Tongue (tissue), 2 donors: ENCODE results near the gene BSND. TPM values are rescaled to one million over a fixed set of nuclear protein-coding genes. Genes with fewer than 3 reads are reported as not detected.
A peak's percentile ranks its signal among the peaks of the same experiment; 100 is the strongest.

Experiments used
- DNase-seq: peaks from one replicate; pipeline ENCODE4 v3.0.0-alpha.2; 2015
- total RNA-seq: library from RNA; depleted of rRNA; stranded (reverse); fragments of >200 nt; gene quantifications from one replicate; pipeline ENCODE4 v1.2.3, GENCODE V29; 2014

BSND gene
- total RNA-seq, 1 donor from 2014 or later = not detected

DNA sequence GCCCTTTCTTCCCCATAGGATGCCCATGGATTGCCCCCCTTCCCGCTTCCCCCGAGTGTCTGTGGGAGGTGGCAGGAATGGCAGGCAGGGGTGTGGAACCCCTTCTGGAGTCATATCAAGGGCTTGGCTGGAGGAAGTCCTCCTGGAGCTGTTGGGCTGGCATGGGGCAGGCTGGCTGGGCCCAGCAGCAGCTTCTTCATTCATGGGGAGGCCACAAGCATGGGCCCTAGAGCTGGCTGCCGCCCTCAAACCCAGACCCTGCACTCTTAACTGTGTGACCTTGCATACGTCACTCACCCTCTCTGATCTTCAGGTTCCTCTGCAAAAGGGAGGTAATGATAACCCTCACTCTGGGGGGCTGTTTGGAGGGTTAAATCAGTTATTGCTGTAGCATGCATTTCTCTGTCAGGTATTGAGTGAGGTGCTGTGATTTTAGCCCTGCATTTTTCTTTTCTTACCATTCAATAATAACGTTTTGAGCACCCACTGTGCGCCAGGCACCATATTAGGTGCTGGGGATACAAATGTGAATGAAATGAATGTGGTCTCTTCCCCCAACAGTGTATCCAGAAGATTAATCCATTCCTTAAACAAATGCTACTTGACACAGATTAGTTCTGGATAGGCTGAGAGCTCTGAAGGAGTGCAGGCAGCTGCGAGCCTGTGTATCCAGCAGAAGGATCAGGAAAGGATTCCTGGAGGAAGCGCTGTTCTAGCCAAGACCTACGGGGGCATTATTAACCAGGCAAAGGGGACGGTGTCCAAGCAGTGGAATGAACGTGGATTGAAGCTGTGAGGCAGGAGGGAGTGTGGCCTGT, 49.9 kb downstream of the BSND start:
- peak; percentile 70 for DNase-seq

DNA sequence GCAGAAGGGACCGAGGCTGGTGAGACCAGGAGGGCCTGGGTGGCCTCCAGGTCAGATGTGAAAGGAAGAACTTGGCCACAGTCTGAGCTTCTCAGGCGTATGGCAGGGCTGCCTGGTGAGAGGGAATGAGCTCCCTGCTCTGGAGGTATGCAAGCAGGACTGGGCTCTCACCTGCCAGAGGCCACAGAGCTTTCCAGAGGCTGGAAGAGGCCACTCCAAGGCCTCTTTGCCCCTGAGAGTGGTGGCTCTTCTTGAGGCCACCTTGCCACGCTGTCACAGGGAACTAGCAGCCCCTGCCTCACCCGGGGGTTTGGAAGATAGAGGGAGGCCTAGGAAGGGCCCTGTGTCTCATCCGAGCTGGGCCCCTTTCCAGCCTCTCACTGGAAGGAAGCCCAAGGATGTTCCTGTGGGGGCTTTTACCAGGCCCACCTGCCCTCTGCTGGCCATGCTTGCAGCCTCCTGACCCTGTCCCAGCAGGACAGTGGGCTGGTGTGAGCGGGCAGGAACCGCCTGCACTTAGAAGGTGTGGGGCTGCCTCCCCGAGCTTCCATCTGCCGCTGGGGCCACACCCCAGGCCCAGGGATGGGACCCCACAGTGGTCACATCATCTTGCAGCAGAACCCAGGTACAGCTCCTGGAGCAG, 50.7 kb downstream of the BSND start:
- DNase-seq = no peak

DNA sequence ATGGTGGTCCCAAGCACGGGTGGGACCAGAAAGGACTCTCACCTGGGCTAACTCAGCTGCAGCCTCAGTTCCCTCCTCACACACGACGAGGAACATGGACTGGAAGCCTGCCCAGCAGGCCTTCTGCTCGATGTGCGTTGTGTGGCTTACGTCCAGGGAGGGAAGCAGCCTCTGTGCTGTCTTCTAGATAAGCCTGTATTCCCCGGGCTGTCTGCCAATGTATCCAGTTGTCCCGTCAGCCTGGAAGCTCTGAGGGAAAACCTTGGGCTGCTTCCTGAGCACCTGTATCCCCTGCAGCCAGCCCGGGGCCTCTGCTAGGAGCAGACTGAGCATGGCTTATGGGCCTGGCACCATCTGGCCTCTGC, 51.2 kb downstream of the BSND start:
- DNase-seq = peak; percentile 89

DNA sequence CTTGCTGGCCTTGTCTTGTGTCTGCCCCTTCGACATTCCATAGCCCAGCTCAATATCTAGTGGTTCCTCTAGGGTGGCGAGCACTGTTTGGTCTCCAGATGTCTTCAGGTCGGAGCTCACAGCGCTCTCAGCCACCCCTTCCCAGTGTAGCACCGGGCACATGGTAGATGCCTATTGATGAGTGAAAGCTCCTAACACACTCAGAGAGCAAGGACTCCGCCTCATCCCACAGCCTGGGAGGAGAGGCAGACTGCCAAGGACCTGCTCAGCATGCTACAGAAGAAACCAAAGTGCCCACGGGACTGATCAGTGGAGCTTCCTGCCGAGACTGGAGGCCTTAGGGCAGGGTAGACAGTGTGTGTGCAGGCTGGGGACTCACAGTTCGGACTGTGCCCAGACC, 51.5 kb downstream of the BSND start:
- DNase-seq = no peak

DNA sequence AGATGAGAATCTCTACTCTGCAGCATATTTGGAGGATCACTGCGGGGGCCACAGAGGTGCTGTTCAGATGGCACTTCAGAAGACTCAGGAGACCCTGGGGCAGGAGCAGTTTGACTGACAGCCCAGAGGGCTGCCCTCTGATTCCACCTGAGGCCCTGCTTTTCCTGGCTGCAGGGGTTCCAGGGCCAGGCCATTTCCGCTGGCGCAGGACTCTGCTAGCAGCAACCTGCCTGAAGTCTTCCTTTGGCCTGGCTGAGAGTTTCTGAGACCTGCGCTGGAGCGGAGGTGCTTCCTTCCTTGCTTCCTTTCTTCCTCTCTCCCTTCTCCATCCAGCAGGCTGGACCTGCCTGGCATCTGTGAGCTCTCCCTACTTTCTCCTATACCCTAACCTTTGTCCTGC, 52.4 kb downstream of the BSND start:
- no peak for DNase-seq

DNA sequence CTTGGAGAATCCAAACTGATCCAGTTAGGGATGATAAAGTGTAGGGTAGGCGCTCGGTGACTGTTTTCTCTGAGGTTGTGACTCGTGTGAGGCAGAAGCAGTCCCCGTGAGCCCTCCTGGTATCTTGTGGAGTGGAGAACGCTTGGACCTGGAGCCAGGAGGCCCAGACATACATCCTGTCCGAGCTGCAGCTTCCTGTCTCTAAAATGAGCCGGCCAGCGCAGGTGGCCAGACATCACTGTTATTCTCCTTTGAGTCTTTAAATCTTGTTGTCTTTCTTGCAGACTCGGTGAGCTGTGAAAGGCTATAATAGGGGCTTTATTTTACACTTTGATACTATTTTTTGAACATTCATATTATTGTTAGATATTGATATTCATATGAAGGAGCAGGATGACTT, 52.9 kb downstream of the BSND start:
- DNase-seq = no peak

DNA sequence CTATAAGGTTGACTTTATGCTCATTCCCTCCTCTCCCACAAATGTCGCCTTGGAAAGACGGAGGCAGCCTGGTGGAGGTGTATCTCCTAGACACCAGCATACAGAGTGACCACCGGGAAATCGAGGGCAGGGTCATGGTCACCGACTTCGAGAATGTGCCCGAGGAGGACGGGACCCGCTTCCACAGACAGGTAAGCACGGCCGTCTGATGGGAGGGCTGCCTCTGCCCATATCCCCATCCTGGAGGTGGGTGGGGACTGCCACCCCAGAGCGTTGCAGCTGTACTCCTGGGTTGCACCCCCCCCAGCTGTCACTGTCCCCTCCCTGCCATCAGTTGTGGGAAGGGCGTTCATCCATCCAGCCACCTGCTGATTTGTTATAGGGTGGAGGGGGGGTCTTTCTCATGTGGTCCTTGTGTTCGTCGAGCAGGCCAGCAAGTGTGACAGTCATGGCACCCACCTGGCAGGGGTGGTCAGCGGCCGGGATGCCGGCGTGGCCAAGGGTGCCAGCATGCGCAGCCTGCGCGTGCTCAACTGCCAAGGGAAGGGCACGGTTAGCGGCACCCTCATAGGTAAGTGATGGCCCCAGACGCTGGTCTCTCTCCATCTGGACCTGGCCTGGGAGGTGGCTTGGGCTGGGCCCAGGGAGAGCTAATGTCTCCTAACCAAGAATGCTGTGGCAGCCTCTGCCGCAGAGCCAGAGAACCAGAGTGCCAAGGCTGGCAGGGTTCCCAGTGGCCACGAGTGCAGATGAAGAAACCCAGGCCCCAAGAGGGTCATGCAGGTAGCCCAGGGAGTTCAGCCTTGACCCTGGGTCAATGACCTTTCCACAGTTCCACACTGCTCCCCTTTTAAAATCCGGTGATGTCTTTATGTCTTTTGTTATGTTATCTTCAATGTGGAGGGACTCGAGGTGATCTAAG, 53.7 kb downstream of the BSND start:
- no peak for DNase-seq

DNA sequence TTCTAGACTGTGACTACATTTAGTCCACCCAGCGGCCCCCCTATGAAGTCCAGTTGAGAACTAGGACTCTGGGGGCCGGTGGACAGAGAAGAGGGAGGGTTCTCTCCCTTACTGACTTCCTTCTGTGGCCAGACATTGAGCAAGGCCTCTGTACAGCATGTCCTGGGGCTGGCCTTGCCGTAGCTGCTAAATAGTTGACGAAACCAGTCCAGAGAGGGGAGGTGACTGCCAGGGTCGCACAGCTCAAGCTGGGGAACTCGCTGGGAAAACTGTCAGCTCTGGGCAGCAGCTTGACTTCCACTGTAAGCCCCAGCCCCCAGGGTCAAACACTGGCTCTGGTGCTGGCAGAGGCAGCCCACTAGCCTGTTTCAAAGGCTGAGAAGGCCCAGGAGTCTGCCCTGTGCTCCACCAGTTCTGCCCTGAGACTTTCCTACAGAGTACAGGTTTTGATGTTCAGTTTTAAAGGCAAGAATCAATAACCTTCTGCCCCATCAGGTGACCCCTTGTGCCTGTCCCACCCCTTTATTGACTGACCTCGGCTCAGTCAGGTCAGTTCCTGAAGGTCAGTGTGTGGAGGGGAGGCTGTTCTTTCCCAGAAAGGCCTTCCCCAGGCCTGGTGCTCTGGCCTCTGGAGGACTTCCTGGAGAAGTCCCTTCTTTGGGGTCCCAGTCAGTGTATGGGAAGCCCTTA, 54.7 kb downstream of the BSND start:
- no peak for DNase-seq

DNA sequence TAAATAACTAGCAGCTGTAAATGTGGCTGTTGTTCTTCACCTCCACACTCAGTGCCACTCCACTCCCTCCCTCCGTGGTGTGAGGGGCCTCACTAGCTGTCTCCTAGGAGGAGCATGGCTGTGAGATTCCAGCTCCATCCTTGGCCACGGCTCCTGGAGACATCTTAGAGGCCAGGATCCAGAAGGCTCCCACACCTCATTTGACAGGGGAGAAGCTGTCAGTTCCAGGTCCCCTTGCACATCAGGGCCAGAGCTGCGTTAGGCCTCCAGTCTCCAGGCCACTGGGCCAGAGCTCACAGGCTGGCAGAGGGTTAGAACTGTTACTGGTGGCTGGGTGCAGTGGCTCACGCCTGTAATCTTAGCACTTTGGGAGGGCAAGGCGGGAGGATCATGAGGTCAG, 55.7 kb downstream of the BSND start:
- DNase-seq = no peak

DNA sequence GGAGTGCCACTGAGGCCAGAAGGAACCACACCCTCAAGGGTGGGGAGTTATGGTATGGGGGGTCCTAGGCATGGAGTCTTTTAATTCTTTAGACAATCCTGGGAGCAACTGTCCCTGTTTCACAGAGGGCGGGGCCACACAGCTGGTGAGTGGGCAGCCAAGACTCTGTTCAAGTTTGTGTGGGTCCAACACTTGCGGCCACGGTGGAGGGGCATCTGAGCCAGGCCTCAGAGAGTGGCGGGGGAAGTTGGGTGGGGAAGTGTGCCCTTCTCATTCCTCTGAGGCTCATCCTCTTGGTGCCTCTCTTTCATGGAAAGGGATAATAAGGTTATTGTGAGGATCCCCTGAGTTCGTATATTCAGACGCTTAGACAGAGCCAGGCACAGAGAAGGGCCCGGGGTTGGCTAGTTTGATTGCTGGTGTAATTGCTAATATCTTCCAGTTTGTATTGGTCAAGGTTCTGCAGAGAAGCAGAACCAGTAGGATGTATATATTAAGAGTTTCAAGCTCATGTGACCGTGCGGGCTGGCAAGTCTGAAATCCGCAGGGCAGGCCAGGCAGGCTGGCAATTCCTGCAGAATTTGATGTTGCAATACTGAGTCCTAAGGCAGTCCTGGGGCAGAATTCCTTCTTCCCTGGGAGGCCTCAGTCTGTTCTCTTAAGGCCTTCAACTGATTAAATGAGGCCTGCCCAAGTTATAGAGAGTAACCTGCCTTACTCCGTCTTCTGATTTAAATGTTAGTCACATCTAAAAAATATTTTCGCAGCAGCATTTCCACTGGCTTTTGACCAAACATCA, 56.5 kb downstream of the BSND start:
- no peak for DNase-seq

DNA sequence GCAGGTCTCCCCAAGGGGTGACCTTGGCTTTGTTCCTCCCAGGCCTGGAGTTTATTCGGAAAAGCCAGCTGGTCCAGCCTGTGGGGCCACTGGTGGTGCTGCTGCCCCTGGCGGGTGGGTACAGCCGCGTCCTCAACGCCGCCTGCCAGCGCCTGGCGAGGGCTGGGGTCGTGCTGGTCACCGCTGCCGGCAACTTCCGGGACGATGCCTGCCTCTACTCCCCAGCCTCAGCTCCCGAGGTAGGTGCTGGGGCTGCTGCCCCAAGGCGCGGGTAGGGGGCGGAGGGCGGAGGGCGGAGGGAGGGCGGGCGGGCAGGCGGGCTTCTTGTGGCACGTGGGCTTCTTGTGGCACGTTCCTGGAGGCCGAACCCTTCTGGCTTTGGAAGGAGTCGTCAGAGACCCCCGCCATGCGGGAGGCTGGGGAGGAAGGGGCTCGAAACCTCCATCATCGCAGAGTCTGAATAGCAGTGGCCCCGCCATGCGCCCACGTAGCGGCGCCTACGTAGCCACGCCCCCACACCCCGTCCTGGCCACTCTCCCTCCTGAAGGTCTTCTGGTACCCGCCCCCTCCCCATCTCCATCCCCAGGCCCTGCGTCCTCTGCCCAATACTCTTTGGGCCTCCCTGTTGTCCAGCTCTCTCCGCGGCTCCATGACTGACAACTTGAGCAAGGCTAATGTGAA, 57.4 kb downstream of the BSND start:
- DNase-seq = no peak

DNA sequence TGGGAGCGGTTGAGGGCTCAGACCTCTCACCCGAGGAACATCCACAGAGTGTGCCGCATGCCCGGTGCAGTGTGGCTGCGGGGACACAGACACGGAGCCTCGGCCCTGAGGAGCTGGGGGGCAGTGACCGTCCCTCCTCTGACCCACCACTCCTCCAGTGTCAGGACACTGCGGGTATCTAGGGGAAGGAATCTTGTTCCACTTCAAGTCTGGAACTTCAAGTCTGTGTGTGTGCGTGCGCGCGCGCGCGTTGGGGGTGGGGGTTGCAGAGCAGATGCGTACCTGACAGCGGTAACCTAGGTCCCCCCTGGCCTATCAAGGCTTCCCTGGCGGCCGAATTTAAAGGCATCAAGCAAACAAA, 57.9 kb downstream of the BSND start:
- no peak for DNase-seq

DNA sequence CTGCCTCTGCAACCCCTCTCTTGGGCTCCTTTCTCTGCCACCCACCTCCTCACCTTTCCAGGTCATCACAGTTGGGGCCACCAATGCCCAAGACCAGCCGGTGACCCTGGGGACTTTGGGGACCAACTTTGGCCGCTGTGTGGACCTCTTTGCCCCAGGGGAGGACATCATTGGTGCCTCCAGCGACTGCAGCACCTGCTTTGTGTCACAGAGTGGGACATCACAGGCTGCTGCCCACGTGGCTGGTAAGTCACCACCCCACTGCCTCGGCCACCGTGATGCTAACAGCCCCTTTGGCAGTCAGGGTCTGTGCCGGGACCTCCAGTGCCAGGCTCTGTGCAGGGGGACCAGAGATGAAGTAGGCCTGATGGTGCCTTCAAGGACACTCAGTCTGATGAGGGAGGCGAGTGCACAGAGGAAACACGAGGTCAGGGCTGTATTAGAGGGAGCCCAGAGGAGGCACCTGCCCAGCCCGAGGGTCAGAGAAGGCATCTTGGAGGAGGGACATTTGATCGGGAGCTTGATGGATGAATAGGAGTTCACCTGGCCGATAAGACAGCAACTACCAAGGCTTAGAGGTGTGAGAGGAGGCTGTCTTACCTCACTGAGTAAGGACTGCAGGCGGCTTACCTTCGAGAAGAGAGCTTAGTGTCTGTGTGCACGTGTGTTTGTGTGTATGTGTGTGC, 58.7 kb downstream of the BSND start:
- DNase-seq = no peak

DNA sequence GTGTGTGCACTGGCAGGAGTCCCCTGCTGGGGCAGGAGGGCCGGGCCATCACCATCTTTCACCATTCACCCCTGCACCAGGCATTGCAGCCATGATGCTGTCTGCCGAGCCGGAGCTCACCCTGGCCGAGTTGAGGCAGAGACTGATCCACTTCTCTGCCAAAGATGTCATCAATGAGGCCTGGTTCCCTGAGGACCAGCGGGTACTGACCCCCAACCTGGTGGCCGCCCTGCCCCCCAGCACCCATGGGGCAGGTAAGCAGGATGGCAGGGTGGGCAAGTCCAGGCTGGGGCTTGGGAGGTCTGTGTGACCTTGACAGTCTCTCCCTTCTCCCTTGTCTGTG, 59.2 kb downstream of the BSND start:
- DNase-seq = no peak

DNA sequence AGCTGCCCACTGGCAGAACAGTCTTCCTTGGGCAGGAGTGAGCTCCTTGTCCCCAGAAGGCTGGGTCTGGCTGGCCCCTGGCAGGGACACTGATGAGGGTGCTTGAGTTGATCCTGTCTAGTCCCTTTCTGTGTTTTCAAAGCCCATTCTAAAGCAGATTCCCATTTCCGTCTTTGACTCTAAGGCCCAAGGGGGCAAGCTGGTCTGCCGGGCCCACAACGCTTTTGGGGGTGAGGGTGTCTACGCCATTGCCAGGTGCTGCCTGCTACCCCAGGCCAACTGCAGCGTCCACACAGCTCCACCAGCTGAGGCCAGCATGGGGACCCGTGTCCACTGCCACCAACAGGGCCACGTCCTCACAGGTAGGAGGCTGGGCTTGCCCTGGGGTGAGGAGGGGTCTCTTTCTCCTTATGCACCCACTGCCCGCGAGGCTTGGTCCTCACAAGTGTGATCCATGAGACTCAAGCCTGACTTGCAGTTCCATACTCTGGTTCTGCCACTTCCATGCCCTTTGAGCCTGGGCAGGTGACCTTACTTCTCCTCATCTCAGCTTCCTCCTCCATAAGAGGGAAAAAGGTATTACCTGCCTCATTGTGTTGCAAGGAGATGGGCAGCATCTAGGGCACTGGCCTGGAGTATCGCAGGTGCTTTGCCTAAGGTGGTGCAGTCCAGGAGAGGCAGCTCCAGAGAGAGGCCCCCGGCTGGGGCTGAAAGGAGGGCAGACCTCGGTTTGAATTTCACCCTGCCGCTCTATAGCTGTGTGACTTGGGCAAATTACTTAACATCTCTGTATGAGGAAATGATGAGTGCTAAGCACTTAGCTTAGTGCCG, 60.8 kb downstream of the BSND start:
- DNase-seq = no peak

DNA sequence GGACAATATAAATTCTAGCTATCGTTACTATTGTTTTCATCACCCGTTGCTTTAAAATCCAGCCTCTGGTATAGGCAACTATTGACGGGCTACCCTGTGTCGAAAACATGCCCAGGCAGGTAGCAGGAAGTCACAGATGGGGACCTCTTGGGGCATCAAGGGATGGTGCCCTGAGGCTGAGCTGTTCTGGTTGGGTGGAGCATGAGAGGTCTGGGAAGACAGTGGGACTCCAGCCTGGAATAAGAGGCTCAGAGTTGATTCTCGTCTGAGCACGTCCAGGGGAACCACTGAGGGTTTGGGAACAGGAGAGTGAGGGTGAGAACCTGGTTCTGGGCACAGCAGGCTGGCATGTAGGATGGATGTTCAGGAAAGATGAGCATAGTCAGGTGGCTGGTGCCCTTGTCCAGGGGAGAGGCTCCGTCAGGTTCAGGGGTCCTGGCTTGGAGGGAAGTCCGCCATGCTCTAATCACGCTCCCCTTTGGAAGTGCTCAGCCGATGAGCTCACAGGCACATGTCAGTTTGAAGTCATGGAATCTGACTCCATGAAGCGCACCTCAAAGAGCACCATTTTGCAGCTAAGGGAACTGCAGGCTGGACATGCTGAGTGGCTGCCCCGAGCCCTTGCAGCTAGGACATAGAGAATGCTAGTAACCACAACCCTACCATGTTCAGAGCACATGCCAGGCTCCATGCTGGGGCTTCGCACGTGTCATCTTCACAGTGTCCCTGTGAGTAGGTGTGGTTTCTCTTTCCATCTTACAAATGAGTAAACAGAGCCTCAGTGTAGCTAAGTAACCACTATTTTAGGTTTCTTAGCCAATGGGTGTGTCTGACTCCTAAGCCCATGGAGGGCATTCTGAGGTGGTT, 61.6 kb downstream of the BSND start:
- DNase-seq = no peak

DNA sequence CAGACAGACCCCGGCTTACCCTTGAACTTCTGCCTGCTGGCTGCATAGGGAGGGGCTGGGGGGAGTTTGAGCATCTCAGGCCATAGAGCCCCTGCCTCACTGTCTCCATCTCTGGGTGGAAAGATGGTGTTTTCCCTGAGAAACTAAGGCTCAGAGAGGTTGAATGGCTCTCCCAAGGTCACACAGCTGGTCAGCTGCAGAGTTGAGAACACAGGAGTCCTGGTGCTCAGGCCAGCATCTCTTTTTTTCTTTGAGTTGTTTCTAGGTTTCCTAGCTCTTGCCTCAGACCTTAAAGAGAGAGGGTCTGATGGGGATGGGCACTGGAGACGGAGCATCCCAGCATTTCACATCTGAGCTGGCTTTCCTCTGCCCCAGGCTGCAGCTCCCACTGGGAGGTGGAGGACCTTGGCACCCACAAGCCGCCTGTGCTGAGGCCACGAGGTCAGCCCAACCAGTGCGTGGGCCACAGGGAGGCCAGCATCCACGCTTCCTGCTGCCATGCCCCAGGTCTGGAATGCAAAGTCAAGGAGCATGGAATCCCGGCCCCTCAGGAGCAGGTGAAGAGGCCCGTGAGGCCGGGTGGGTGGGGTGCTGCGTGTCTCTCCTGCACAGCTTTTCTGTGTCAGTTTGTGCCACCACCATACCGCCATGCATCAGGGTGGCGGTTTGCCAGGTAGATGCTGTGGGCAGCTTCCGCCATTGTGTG, 62.4 kb downstream of the BSND start:
- no peak for DNase-seq
